Smooth muscle cell (in vitro differentiated cells): ENCODE data around the gene PRTFDC1. TPM values are rescaled to one million over a fixed set of nuclear protein-coding genes. Genes with fewer than 3 reads are reported as not detected.

Source experiments
- DNase-seq: peaks from one replicate; lab custom pipeline; 2025; ENCODE audit not compliant: unreplicated experiment; lab: John Stamatoyannopoulos, UW
- H2AFZ ChIP-seq: fragments of 200-600 bp; sonication (generic); 2 replicates; pipeline ENCODE4 v1.6.0; 2016; ENCODE audit warnings: antibody characterized with exemption, low read depth, mild to moderate bottlenecking
- H3F3A ChIP-seq: fragments of 200-600 bp; sonication (generic); 2 replicates; pipeline ENCODE4 v1.6.0; 2017; ENCODE audit warnings: antibody characterized with exemption, low read depth
- H3K27ac ChIP-seq: fragments of 200-600 bp; sonication (generic); 2 replicates; pipeline ENCODE4 v1.5.1; 2016; ENCODE audit warnings: low read depth, mild to moderate bottlenecking
- H3K27me3 ChIP-seq: fragments of 200-600 bp; sonication (generic); 2 replicates; pipeline ENCODE4 v1.6.1; 2016; ENCODE audit warnings: low read depth, mild to moderate bottlenecking
- H3K36me3 ChIP-seq: fragments of 200-600 bp; sonication (generic); 2 replicates; pipeline ENCODE4 v1.5.1; 2016; ENCODE audit warnings: low read depth
- H3K4me1 ChIP-seq: fragments of 200-600 bp; sonication (generic); 2 replicates; pipeline ENCODE4 v1.5.1; 2016; ENCODE audit warnings: low read depth
- H3K4me2 ChIP-seq: fragments of 200-600 bp; sonication (generic); 2 replicates; pipeline ENCODE4 v1.6.0; 2016; ENCODE audit warnings: mild to moderate bottlenecking
- H3K4me3 ChIP-seq: fragments of 200-600 bp; sonication (generic); 2 replicates; pipeline ENCODE4 v1.5.1; 2016; ENCODE audit warnings: mild to moderate bottlenecking
- H3K79me2 ChIP-seq: fragments of 200-600 bp; sonication (generic); 2 replicates; pipeline ENCODE4 v1.6.0; 2016; ENCODE audit warnings: low read depth, mild to moderate bottlenecking
- H3K9ac ChIP-seq: fragments of 200-600 bp; sonication (generic); 2 replicates; pipeline ENCODE4 v1.6.0; 2016; ENCODE audit warnings: low read depth
- H3K9me3 ChIP-seq: fragments of 200-600 bp; sonication (generic); replicated peaks from 2 replicates; pipeline ENCODE4 v1.5.1; 2016; ENCODE audit warnings: low read depth
- H4K20me1 ChIP-seq: fragments of 200-600 bp; sonication (generic); 2 replicates; pipeline ENCODE4 v1.6.0; 2016; ENCODE audit warnings: low read depth
- whole genome bisulfite sequencing: methylation state at CpG from one replicate; pipeline ENCODE4 v1.1.7; 2016; ENCODE audit warnings: low lambda C conversion rate; 5-methylcytosine and 5-hydroxymethylcytosine counted together
- polyA plus RNA-seq: library from polyadenylated mRNA; unstranded; fragments of >200 nt; fragmentation: Nextera tagmentation; extraction: Ambion mirVana; gene quantifications from 2 replicates; pipeline ENCODE4 v1.2.1, GENCODE V29; 2016
- total RNA-seq: library from RNA; depleted of rRNA; stranded (reverse); fragments of >200 nt; gene quantifications from 2 replicates; pipeline ENCODE4 v1.2.3, GENCODE V29; 2014
- TF ChIP-seq, protein P1 (sequence below): fragments of 200-600 bp; sonication (generic); IDR thresholded peaks from 2 replicates; pipeline ENCODE4 v1.5.1; 2017; ENCODE audit warnings: borderline replicate concordance, mild to moderate bottlenecking, antibody characterized with exemption; ENCODE audit not compliant: insufficient read depth, poor library complexity, severe bottlenecking

The PRTFDC1 gene
- total and polyA plus RNA-seq, 2 experiments from 2014 or later: 10.2 to 11.9 TPM

DNA sequence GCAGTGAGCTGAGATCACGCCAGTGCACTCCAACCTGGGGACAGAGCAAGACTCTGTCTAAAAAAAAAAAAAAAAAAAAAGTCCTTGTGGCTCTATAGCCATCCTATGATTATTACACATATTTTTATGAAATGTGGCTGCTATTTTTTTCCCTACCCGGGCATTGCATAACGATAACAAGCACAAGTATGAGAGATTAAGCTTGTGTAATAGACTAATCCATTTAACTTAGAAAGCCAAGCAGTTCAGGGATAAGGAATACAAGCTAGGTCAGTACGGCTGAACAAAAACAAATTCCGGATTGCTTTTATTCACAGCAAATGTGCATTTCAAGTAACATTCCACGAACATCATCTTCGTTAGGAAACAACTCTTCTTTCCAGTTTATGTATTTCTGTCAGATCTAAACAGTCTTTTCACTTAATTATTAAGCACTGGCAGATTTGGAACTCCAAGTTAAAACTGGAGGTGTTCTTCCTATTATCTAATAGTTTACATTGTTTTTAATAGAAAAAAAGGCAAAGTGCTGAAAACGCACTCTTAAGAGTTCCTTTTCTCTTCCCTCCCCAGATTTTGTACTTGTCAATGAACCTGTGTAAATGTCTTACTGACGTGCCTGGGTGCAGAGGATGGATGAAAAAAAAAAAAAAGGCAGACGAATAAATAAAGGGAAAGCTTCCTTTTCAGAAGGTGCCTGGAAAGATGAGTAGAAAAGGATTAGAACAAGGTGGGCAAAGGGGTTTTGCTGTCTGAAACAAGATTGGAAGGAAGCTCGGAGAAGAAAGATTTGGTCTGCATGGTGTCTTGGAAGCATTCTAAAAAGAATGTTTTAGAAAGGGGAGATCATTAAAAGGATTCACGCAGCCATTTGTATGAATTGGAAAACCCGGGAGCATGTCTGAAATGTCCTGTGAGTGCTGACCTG lies 81.1 kb downstream of the PRTFDC1 start:
- Histone ChIP-seq H3K27me3 (no peaks in the 10 kb centered on the region), H3K9me3 (no peaks in the 10 kb centered on the region), H3K4me1 (peaks cover 25% of the 10 kb centered on the region), H3K9ac (peak overlapping the region; percentile 22), H3K79me2 (no peaks in the 10 kb centered on the region), H3K4me3 (no peak overlapping the region), H3K27ac (peak overlapping the region; percentile 97), H3K4me2 (peak overlapping the region; percentile 40), H2AFZ (peak overlapping the region; percentile 2), H4K20me1 (no peaks in the 10 kb centered on the region), H3K36me3 (no peaks in the 10 kb centered on the region), H3F3A (peaks cover 13% of the 10 kb centered on the region)
- WGBS: 81% methylated on average over 13 of the region's 13 CpGs
- TF ChIP-seq, protein P1, sequence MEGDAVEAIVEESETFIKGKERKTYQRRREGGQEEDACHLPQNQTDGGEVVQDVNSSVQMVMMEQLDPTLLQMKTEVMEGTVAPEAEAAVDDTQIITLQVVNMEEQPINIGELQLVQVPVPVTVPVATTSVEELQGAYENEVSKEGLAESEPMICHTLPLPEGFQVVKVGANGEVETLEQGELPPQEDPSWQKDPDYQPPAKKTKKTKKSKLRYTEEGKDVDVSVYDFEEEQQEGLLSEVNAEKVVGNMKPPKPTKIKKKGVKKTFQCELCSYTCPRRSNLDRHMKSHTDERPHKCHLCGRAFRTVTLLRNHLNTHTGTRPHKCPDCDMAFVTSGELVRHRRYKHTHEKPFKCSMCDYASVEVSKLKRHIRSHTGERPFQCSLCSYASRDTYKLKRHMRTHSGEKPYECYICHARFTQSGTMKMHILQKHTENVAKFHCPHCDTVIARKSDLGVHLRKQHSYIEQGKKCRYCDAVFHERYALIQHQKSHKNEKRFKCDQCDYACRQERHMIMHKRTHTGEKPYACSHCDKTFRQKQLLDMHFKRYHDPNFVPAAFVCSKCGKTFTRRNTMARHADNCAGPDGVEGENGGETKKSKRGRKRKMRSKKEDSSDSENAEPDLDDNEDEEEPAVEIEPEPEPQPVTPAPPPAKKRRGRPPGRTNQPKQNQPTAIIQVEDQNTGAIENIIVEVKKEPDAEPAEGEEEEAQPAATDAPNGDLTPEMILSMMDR: no peak
- no peak for DNase-seq

DNA sequence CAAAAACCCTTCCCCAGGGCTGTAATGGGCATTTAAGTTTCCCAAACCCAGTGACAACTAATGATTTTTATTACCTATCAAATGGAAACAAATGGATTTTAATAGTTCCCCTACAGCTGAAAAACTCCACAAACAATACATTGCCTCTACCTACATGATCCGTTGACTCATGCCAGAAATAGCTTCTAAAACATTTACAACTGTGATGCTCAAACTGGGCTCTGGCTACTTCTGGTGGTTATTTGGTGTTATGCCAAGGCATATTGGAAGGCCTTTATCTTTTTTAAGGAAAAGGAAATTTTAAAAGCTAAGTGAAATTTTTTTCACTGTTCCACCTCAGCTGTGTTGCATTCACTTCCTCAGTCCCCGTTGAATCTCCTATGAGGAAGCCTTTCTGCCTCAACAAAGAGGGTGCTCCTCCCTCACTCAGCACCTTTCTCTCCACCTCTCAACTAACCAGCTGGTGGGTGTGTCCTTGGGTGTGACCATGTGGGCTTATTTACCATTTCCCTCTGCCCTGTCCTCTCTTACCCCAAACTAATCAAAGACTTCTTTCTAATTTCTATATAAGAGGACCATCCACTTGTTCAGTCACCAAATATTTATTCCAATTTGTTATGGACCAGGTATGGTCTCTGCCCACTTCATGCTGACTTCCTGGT lies 82.9 kb downstream of the PRTFDC1 start:
- H3K4me1 ChIP-seq: peaks cover 26% of the 10 kb centered on the region

DNA sequence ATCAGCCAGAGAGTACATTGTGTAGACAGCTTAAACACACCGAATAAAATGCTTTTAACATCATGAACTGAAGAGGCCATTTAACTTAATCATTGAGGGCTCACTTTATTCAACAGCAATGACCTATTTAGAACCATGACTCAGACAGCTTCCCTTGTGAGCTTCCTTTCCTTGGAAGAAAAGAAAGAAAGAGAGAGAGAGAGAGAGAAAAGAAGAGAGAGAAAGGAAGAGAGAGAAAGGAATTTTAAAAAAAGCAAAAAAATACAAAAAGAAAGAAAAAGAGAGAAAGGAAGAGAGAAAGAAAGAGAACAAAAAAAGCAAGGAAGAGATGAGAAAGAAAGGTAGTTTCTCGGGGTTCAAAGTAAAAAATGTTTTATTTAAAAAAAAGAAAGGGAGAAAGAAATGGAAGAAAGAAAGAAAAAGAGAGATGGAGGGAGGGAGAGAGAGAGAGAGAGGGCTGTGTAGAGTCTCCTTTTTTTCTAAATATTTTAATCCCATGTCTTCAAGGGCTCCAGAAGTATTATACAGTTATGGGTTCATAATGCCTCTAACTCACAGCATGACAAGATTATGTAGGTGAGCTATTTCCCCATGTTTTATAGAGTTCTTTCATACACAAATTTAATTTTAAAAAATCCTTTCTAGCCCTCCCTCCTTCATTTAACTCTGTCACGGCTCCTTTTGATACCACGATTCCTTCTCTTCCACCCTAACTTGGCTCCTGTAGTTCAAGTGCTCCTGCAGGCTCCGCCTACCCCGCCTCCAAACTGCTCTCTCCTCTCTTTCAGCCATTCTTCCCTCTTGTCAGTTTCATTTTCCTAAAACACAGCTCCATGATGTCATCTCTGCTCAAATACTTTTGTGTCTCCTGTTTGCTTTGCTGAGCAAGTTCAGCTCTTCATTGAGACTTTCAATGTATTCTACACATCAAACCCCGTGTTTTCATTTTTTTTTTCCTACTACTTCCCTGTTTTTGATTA lies 85.5 kb downstream of the PRTFDC1 start:
- Histone ChIP-seq H2AFZ (peak overlapping the region; percentile 76), H3K27me3 (no peaks in the 10 kb centered on the region), H3K4me1 (peaks cover 20% of the 10 kb centered on the region), H3K27ac (peak overlapping the region; percentile 75), H3K9ac (peak overlapping the region; percentile 46), H3K4me2 (peak overlapping the region; percentile 81), H4K20me1 (no peaks in the 10 kb centered on the region), H3K9me3 (no peaks in the 10 kb centered on the region), H3K4me3 (no peak overlapping the region), H3F3A (peaks cover 8% of the 10 kb centered on the region), H3K79me2 (no peaks in the 10 kb centered on the region), H3K36me3 (no peaks in the 10 kb centered on the region)
- DNase-seq: no peak
- TF ChIP-seq, protein P1: no peak
- 66% methylated on average over 7 of the region's 7 CpGs for WGBS

More for the DNA sequence above, 82.9 kb downstream of the PRTFDC1 start:
- TF ChIP-seq, protein P1: no peak
- H3K27ac ChIP-seq: no peak overlapping the region
- H3K79me2 ChIP-seq: no peaks in the 10 kb centered on the region
- H4K20me1 ChIP-seq: no peaks in the 10 kb centered on the region
- WGBS: 79% methylated on average over 2 of the region's 2 CpGs
- H3K9me3 ChIP-seq: no peaks in the 10 kb centered on the region
- no peaks in the 10 kb centered on the region for H3K27me3 ChIP-seq
- DNase-seq: no peak
- H3K36me3 ChIP-seq: no peaks in the 10 kb centered on the region
- H3K4me2 ChIP-seq: no peak overlapping the region
- no peak overlapping the region for H2AFZ ChIP-seq
- H3K9ac ChIP-seq: no peak overlapping the region
- H3K4me3 ChIP-seq: no peak overlapping the region
- peaks cover 13% of the 10 kb centered on the region for H3F3A ChIP-seq
